GM12878 (cell line): ENCODE data around the gene GOLGA6A. TPM values are rescaled to one million over a fixed set of nuclear protein-coding genes. Genes with fewer than 3 reads are reported as not detected.

Experiments
- ATAC-seq: fragments of 200-7000 bp; cut with Tn5 transposase; 3 replicates; pipeline ENCODE4 v1.9.1; 2020; ENCODE audit warnings: mild to moderate bottlenecking, moderate library complexity
- BruUV-seq: library from RNA; stranded (reverse); fragments of 400-500 nt; replicated peaks from 2 replicates; lab custom pipeline; 2021; lab: Mats Ljungman, UMichigan
- CTCF ChIA-PET: fragments of 300-600 bp; sonication (Branson Sonifier 250); formaldehyde crosslinking; extraction: SDS; loops from one replicate; lab custom pipeline; 2021; ENCODE audit warnings: inconsistent platforms; lab: Yijun Ruan, JAX
- POLR2A ChIA-PET: fragments of 350-600 bp; formaldehyde crosslinking; extraction: SDS; loops from one replicate; lab custom pipeline; 2021; ENCODE audit warnings: inconsistent platforms; lab: Charles Lee
- RAD21 ChIA-PET: fragments of 300-600 bp; sonication (Branson Sonifier 250); formaldehyde crosslinking; loops from one replicate; lab custom pipeline; 2023; ENCODE audit warnings: antibody characterized with exemption; ENCODE audit not compliant: unreplicated experiment; lab: Charles Lee
- SMC1A ChIA-PET: fragments of 300-600 bp; sonication (Branson Sonifier 250); formaldehyde crosslinking; loops from one replicate; lab custom pipeline; 2023; ENCODE audit not compliant: unreplicated experiment, uncharacterized antibody; lab: Charles Lee
- DNase-seq: peaks from one replicate; pipeline ENCODE4 v3.0.0-alpha.2; 2011; ENCODE audit warnings: low read depth, low spot score
- FAIRE-seq: peaks from 3 replicates; lab custom pipeline; 2011; peaks lifted over from hg19 to GRCh38; lab: Jason Lieb, UNC
- H2AFZ ChIP-seq: 2 replicates; pipeline ENCODE4 v1.6.0; 2011; ENCODE audit warnings: low read depth, low read length, control low read depth; ENCODE audit not compliant: control insufficient read depth
- H3K27ac ChIP-seq: 2 replicates; pipeline ENCODE4 v1.5.1; 2011; ENCODE audit warnings: control low read depth; ENCODE audit not compliant: control insufficient read depth, insufficient read depth
- H3K27me3 ChIP-seq, 2 experiments: replicated peaks in 1 of 2; 2 replicates each; pipeline versions ENCODE4 v1.6.0 to v1.6.1; 2011; ENCODE audit warnings: low read length in 1 of 2; ENCODE audit not compliant: control insufficient read depth in 2 of 2, insufficient read depth in 2 of 2
- H3K36me3 ChIP-seq, 2 experiments: 2 replicates each; pipeline ENCODE4 v1.5.1; 2011; ENCODE audit warnings: low read length in 1 of 2; ENCODE audit not compliant: control insufficient read depth in 2 of 2, insufficient read depth in 2 of 2
- H3K4me1 ChIP-seq: 2 replicates; pipeline ENCODE4 v1.6.1; 2011; ENCODE audit warnings: mild to moderate bottlenecking, low read length, moderate library complexity, mixed read lengths; ENCODE audit not compliant: control insufficient read depth, insufficient read depth
- H3K4me2 ChIP-seq: 2 replicates; pipeline ENCODE4 v1.6.0; 2011; ENCODE audit warnings: control low read depth; ENCODE audit not compliant: control insufficient read depth, insufficient read depth
- H3K4me3 ChIP-seq: fragments of 200-600 bp; sonication (generic); 2 replicates; pipeline ENCODE4 v1.5.1; 2016
- H3K79me2 ChIP-seq: 2 replicates; pipeline ENCODE4 v1.6.0; 2011; ENCODE audit warnings: low read length; ENCODE audit not compliant: control insufficient read depth, insufficient read depth
- H3K9ac ChIP-seq: 2 replicates; pipeline ENCODE4 v1.8.0; 2011; ENCODE audit warnings: low read length, control low read depth, mixed read lengths; ENCODE audit not compliant: control insufficient read depth, insufficient read depth
- H3K9me3 ChIP-seq: replicated peaks from 3 replicates; pipeline ENCODE4 v1.5.1; 2011; ENCODE audit warnings: mild to moderate bottlenecking, low read length; ENCODE audit not compliant: control insufficient read depth, insufficient read depth
- H4K20me1 ChIP-seq: 2 replicates; pipeline ENCODE4 v1.6.0; 2011; ENCODE audit not compliant: control insufficient read depth, insufficient read depth
- CREM ChIP-seq: IDR thresholded peaks from 2 replicates; pipeline ENCODE4 v1.6.1; 2014; ENCODE audit warnings: antibody characterized with exemption, low read depth
- E2F8 ChIP-seq: fragments of 450-650 bp; IDR thresholded peaks from 2 replicates; pipeline ENCODE4 v1.6.1; 2018; ENCODE audit warnings: mild to moderate bottlenecking, low read depth, moderate library complexity; ENCODE audit not compliant: partially characterized antibody
- EP300 ChIP-seq, 2 experiments: fragments of 150-350 bp in 1 of 2; IDR thresholded peaks; 2 replicates each; pipeline ENCODE4 v1.6.1; 2011 to 2012; ENCODE audit warnings: low read depth in 2 of 2, low read length in 2 of 2, borderline replicate concordance in 1 of 2, improper control_type of control experiment in 1 of 2, inconsistent platforms in 1 of 2; ENCODE audit not compliant: control insufficient read depth in 1 of 2
- GATAD2B ChIP-seq: fragments of 450-650 bp; conservative IDR thresholded peaks from 2 replicates; pipeline ENCODE4 v1.6.1; 2017; ENCODE audit warnings: low read depth, mild to moderate bottlenecking, moderate library complexity
- HDAC2 ChIP-seq: fragments of 200-600 bp; sonication (generic); IDR thresholded peaks from 2 replicates; pipeline ENCODE4 v1.6.1; 2017
- MAX ChIP-seq: IDR thresholded peaks from 2 replicates; pipeline ENCODE4 v1.6.1; 2012; ENCODE audit warnings: low read depth, low read length, improper control_type of control experiment
- SMAD5 ChIP-seq: IDR thresholded peaks from 2 replicates; pipeline ENCODE4 v1.6.1; 2016; ENCODE audit warnings: antibody characterized with exemption, low read depth
- TCF3 ChIP-seq: IDR thresholded peaks from 2 replicates; pipeline ENCODE4 v1.6.1; 2012; ENCODE audit warnings: low read depth, mild to moderate bottlenecking, low read length, borderline replicate concordance; ENCODE audit not compliant: insufficient read depth
- USF1 ChIP-seq: IDR thresholded peaks from 2 replicates; pipeline ENCODE4 v1.6.1; 2011; ENCODE audit warnings: borderline replicate concordance, low read depth, mild to moderate bottlenecking, moderate library complexity, mixed read lengths, low read length; ENCODE audit not compliant: insufficient read depth; ENCODE audit errors: extremely low read length
- ZNF592 ChIP-seq: fragments of 450-650 bp; IDR thresholded peaks from 2 replicates; pipeline ENCODE4 v1.6.1; 2017; ENCODE audit warnings: mild to moderate bottlenecking, moderate library complexity
- WGBS: methylation state at CpG from one replicate; pipeline ENCODE4 v1.1.6; 2016; ENCODE audit warnings: low lambda C conversion rate; ENCODE audit not compliant: insufficient replicate concordance, insufficient coverage; ENCODE audit errors: missing lambda C conversion rate; 5-methylcytosine and 5-hydroxymethylcytosine counted together
- in situ Hi-C: fragments of 300-500 bp; cut with MboI; formaldehyde crosslinking; loops from 9 replicates; pipeline ENCODE4 v1.14.3; 2018; ENCODE audit warnings: mixed read lengths
- intact Hi-C: fragments of 100-400 bp; cut with micrococcal nuclease; formaldehyde crosslinking; loops from one replicate; pipeline ENCODE4 v1.14.2; 2022; ENCODE audit not compliant: unreplicated experiment
- polyA plus RNA-seq, 11 experiments: library from polyadenylated mRNA; depleted of rRNA in 4 of 11; unstranded in 6 of 11; stranded (reverse) in 5 of 11; fragments of >200 nt; fragmentation: Nextera tagmentation in 4 of 11; fragmentation: Illumina TruSeq in 1 of 11; extraction: Ambion mirVana in 4 of 11; extraction: Trizol in 1 of 11; gene quantifications; 1 replicate in 1 of 11; 2 replicates in 10 of 11; pipeline versions ENCODE4 v1.2.1 to v1.2.3, GENCODE V29; 2011 to 2016; ENCODE audit warnings: inconsistent platforms in 2 of 11, missing spikeins in 2 of 11, low read depth in 1 of 11
- total RNA-seq, 4 experiments: library from RNA; depleted of rRNA in 3 of 4; stranded (reverse); fragments of >200 nt in 3 of 4; fragmentation: Illumina TruSeq in 1 of 4; extraction: Trizol in 1 of 4; gene quantifications; 2 replicates each; pipeline versions ENCODE4 v1.2.1 to v1.2.3, GENCODE V29; 2013 to 2021
- TF ChIP-seq, protein P1 (sequence below): IDR thresholded peaks from 2 replicates; pipeline ENCODE4 v1.6.1; 2012; ENCODE audit warnings: low read depth, low read length, improper control_type of control experiment

GOLGA6A gene
- total and polyA plus RNA-seq, 10 of the 15 experiments (the other 5 are each of a cell fraction or from before 2014, with no cell fraction given), result not detected

- Histone ChIP-seq H3K4me2 (no peak overlapping the region), H3K27ac (no peak overlapping the region), H3K36me3 (no peaks in the 10 kb centered on the region), H3K27me3 (peaks cover 36 to 61% of the 10 kb centered on the region in 2 experiments), H2AFZ (no peak overlapping the region), H3K79me2 (no peaks in the 10 kb centered on the region), H4K20me1 (no peaks in the 10 kb centered on the region), H3K4me1 (peaks cover 3% of the 10 kb centered on the region; the same call in 1 of the 2 replicates), H3K9me3 (no peaks in the 10 kb centered on the region; the same call in 2 of the 3 replicates), H3K4me3 (no peak overlapping the region), H3K9ac (no peak overlapping the region)
- RAD21 ChIA-PET, result no interaction called here
- POLR2A ChIA-PET, result no interaction called here
- intact Hi-C loops (no loop called here), in situ Hi-C loops (no loop called here)
- TF ChIP-seq ZNF592, result no peak
- TF ChIP-seq TCF3, result no peak
- TF ChIP-seq GATAD2B, result no peak
- TF ChIP-seq, protein P1, sequence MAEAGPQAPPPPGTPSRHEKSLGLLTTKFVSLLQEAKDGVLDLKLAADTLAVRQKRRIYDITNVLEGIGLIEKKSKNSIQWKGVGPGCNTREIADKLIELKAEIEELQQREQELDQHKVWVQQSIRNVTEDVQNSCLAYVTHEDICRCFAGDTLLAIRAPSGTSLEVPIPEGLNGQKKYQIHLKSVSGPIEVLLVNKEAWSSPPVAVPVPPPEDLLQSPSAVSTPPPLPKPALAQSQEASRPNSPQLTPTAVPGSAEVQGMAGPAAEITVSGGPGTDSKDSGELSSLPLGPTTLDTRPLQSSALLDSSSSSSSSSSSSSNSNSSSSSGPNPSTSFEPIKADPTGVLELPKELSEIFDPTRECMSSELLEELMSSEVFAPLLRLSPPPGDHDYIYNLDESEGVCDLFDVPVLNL, result no peak
- TF ChIP-seq EP300 (IDR thresholded peaks at IDR 0.05; ENCODE audit: borderline replicate concordance in 1 of 2, control insufficient read depth in 1 of 2, low read depth in 2 of 2, low read length in 2 of 2), result no peak
- TF ChIP-seq USF1, result no peak
- TF ChIP-seq CREM, result no peak
- TF ChIP-seq SMAD5, result no peak
- TF ChIP-seq E2F8, result no peak
- no peak for TF ChIP-seq HDAC2
- no peak for TF ChIP-seq MAX
- 45% methylated on average over 28 of the region's 28 CpGs for WGBS
- CTCF ChIA-PET, result interaction anchor here (3.3 kb wide), 1 partner anchor 190 kb away, joined by 26 read pairs; no protein-coding TSS in a partner anchor
- no peak for DNase-seq
- no TSS peak for BruUV-seq
- FAIRE-seq, result no peak
- no peak for ATAC-seq
- SMC1A ChIA-PET, result no interaction called here
These were observed 48.7 kb upstream of the GOLGA6A start for GRCh38 chr15:74130849-74131627.
